Liver (tissue), 9 donors: Measurements from ENCODE around the gene TMEM164. TPM values are rescaled to one million over a fixed set of nuclear protein-coding genes. Genes with fewer than 3 reads are reported as not detected.

Source experiments
- DNase-seq: peaks from one replicate; pipeline ENCODE4 v3.0.0-alpha.2; 2017; ENCODE audit warnings: low spot score
- H3K27ac ChIP-seq, 2 donors: one replicate each; pipeline ENCODE4 v1.7.0; 2013; ENCODE audit warnings: inconsistent platforms in 2 of 2, low read length in 2 of 2, control low read depth in 1 of 2, low read depth in 1 of 2, mild to moderate bottlenecking in 1 of 2
- H3K27me3 ChIP-seq, 4 donors: one replicate each; pipeline versions ENCODE4 v1.6.1 to v1.7.0; 2013; ENCODE audit warnings: low read length in 3 of 4, inconsistent platforms in 1 of 4, mild to moderate bottlenecking in 1 of 4, moderate library complexity in 1 of 4; ENCODE audit not compliant: control insufficient read depth in 4 of 4, insufficient read depth in 4 of 4
- H3K36me3 ChIP-seq, 4 donors: one replicate each; pipeline versions ENCODE4 v1.6.1 to v1.7.0; 2013; ENCODE audit warnings: low read length in 3 of 4, mild to moderate bottlenecking in 3 of 4, low read depth in 1 of 4, moderate library complexity in 1 of 4; ENCODE audit not compliant: control insufficient read depth in 4 of 4, insufficient read depth in 3 of 4
- H3K4me1 ChIP-seq, 4 donors: one replicate each; pipeline versions ENCODE4 v1.6.1 to v1.7.0; 2013; ENCODE audit warnings: low read length in 3 of 4, mild to moderate bottlenecking in 3 of 4, moderate library complexity in 1 of 4; ENCODE audit not compliant: control insufficient read depth in 4 of 4, insufficient read depth in 4 of 4
- H3K4me3 ChIP-seq, 3 donors: one replicate each; pipeline versions ENCODE4 v1.6.1 to v1.7.0; 2013; ENCODE audit warnings: low read length in 3 of 3, control low read depth in 1 of 3, low read depth in 1 of 3, mild to moderate bottlenecking in 1 of 3
- H3K9ac ChIP-seq, 2 donors: one replicate each; pipeline ENCODE4 v1.7.0; 2013; ENCODE audit warnings: low read length in 2 of 2, mild to moderate bottlenecking in 2 of 2, moderate library complexity in 2 of 2, control low read depth in 1 of 2, low read depth in 1 of 2
- H3K9me3 ChIP-seq, 4 donors: one replicate each; pipeline versions ENCODE4 v1.6.1 to v1.7.0; 2013; ENCODE audit warnings: low read length in 3 of 4; ENCODE audit not compliant: control insufficient read depth in 4 of 4
- EGR1 ChIP-seq, 2 donors: IDR thresholded peaks; 2 replicates each; pipeline ENCODE4 v1.6.1; 2016 to 2018; ENCODE audit warnings: antibody characterized with exemption in 2 of 2, low read depth in 2 of 2
- FOXA1 ChIP-seq: IDR thresholded peaks from 2 replicates; pipeline ENCODE4 v1.6.1; 2016; ENCODE audit warnings: antibody characterized with exemption
- FOXA2 ChIP-seq: IDR thresholded peaks from 2 replicates; pipeline ENCODE4 v1.6.1; 2016; ENCODE audit warnings: antibody characterized with exemption
- GABPA ChIP-seq, 2 donors: IDR thresholded peaks in 1 of 2; conservative IDR thresholded peaks in 1 of 2; 2 replicates each; pipeline ENCODE4 v1.6.1; 2016; ENCODE audit warnings: antibody characterized with exemption in 2 of 2, mild to moderate bottlenecking in 1 of 2, moderate library complexity in 1 of 2
- HNF4G ChIP-seq: IDR thresholded peaks from 2 replicates; pipeline ENCODE4 v1.6.1; 2016; ENCODE audit warnings: antibody characterized with exemption
- NR2F2 ChIP-seq: IDR thresholded peaks from 2 replicates; pipeline ENCODE4 v1.6.1; 2016; ENCODE audit warnings: antibody characterized with exemption
- RXRA ChIP-seq, 2 donors: IDR thresholded peaks; 2 replicates each; pipeline ENCODE4 v1.6.1; 2017 to 2018; ENCODE audit warnings: antibody characterized with exemption in 2 of 2, mild to moderate bottlenecking in 1 of 2
- SP1 ChIP-seq: IDR thresholded peaks from 2 replicates; pipeline ENCODE4 v1.6.1; 2018; ENCODE audit warnings: antibody characterized with exemption, mild to moderate bottlenecking
- TAF1 ChIP-seq: conservative IDR thresholded peaks from 2 replicates; pipeline ENCODE4 v1.6.1; 2016; ENCODE audit warnings: antibody characterized with exemption, mild to moderate bottlenecking
- YY1 ChIP-seq: IDR thresholded peaks from 2 replicates; pipeline ENCODE4 v1.6.1; 2016; ENCODE audit warnings: antibody characterized with exemption, mild to moderate bottlenecking
- WGBS: extraction: QIAGEN DNeasy Blood & Tissue Kit; methylation state at CpG from one replicate; pipeline ENCODE4 v1.1.7; 2013; 5-methylcytosine and 5-hydroxymethylcytosine counted together
- polyA plus RNA-seq, 2 donors: library from polyadenylated mRNA; stranded (reverse) in 1 of 2; unstranded in 1 of 2; fragments of 200-250 nt in 1 of 2; fragments of >200 nt in 1 of 2; fragmentation: Nextera tagmentation in 1 of 2; extraction: Ambion mirVana in 1 of 2; gene quantifications; one replicate each; pipeline versions ENCODE4 v1.2.1 to v1.2.3, GENCODE V29; 2013 to 2015
- total RNA-seq, 2 donors: library from RNA; depleted of rRNA; stranded (reverse); fragments of >200 nt; gene quantifications; one replicate each; pipeline ENCODE4 v1.2.3, GENCODE V29; 2014
- TF ChIP-seq, protein P1 (sequence below): IDR thresholded peaks from 2 replicates; pipeline ENCODE4 v1.6.1; 2016; ENCODE audit warnings: antibody characterized with exemption, mild to moderate bottlenecking
- TF ChIP-seq, protein P2 (sequence below): IDR thresholded peaks from 2 replicates; pipeline ENCODE4 v1.6.1; 2016; ENCODE audit warnings: antibody characterized with exemption
- TF ChIP-seq, protein P3 (sequence below): IDR thresholded peaks from 2 replicates; pipeline ENCODE4 v1.6.1; 2016; ENCODE audit warnings: antibody characterized with exemption
- TF ChIP-seq, protein P4 (sequence below): fragments of 150-350 bp; IDR thresholded peaks from 2 replicates; pipeline ENCODE4 v1.5.1; 2017; ENCODE audit warnings: improper control_type of control experiment, low read depth, low read length; ENCODE audit not compliant: missing input control
- TF ChIP-seq, protein P5 (sequence below): IDR thresholded peaks from 2 replicates; pipeline ENCODE4 v1.6.1; 2016; ENCODE audit warnings: antibody characterized with exemption
- donor health status: healthy.
- donor health status: healthy.
- donor health status: healthy.
- donor health status: healthy.
- donor health status: healthy.

The TMEM164 gene
- total and polyA plus RNA-seq, 4 donors, result 0.40 to 8.5 (median 2.9) TPM

DNA sequence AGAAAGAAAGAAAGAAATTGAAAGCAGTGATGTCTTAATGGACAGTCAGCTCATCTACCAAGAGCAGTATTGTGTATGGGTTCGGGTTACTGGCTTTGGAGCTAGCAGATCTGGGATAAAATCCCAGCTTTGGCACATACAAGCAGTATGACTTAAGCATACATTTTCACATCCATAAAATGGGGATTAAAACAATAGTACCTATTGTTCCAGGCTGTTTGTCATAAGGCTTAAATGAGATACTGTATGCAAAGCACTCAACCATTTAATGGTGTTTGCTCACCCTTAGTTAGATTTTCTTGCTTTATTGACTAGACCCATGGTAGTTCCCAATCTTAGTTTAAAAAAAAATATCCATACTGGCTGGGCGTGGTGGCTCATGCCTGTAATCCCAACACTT lies 7.8 kb upstream of the TMEM164 start:
- H3K9ac ChIP-seq, result no peak overlapping the region
- TF ChIP-seq, protein P1, sequence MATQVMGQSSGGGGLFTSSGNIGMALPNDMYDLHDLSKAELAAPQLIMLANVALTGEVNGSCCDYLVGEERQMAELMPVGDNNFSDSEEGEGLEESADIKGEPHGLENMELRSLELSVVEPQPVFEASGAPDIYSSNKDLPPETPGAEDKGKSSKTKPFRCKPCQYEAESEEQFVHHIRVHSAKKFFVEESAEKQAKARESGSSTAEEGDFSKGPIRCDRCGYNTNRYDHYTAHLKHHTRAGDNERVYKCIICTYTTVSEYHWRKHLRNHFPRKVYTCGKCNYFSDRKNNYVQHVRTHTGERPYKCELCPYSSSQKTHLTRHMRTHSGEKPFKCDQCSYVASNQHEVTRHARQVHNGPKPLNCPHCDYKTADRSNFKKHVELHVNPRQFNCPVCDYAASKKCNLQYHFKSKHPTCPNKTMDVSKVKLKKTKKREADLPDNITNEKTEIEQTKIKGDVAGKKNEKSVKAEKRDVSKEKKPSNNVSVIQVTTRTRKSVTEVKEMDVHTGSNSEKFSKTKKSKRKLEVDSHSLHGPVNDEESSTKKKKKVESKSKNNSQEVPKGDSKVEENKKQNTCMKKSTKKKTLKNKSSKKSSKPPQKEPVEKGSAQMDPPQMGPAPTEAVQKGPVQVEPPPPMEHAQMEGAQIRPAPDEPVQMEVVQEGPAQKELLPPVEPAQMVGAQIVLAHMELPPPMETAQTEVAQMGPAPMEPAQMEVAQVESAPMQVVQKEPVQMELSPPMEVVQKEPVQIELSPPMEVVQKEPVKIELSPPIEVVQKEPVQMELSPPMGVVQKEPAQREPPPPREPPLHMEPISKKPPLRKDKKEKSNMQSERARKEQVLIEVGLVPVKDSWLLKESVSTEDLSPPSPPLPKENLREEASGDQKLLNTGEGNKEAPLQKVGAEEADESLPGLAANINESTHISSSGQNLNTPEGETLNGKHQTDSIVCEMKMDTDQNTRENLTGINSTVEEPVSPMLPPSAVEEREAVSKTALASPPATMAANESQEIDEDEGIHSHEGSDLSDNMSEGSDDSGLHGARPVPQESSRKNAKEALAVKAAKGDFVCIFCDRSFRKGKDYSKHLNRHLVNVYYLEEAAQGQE, result no peak
- TF ChIP-seq RXRA (IDR thresholded peaks at IDR 0.05) (no peak), GABPA (IDR thresholded peaks at IDR 0.05 in 1 of 2, conservative IDR thresholded peaks at IDR 0.05 in 1 of 2) (no peak), FOXA1 (no peak), TAF1 (no peak), YY1 (no peak), NR2F2 (no peak)
- TF ChIP-seq, protein P2, sequence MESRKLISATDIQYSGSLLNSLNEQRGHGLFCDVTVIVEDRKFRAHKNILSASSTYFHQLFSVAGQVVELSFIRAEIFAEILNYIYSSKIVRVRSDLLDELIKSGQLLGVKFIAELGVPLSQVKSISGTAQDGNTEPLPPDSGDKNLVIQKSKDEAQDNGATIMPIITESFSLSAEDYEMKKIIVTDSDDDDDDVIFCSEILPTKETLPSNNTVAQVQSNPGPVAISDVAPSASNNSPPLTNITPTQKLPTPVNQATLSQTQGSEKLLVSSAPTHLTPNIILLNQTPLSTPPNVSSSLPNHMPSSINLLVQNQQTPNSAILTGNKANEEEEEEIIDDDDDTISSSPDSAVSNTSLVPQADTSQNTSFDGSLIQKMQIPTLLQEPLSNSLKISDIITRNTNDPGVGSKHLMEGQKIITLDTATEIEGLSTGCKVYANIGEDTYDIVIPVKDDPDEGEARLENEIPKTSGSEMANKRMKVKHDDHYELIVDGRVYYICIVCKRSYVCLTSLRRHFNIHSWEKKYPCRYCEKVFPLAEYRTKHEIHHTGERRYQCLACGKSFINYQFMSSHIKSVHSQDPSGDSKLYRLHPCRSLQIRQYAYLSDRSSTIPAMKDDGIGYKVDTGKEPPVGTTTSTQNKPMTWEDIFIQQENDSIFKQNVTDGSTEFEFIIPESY, result no peak
- TF ChIP-seq, protein P3, sequence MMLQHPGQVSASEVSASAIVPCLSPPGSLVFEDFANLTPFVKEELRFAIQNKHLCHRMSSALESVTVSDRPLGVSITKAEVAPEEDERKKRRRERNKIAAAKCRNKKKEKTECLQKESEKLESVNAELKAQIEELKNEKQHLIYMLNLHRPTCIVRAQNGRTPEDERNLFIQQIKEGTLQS, result no peak
- TF ChIP-seq, protein P4, sequence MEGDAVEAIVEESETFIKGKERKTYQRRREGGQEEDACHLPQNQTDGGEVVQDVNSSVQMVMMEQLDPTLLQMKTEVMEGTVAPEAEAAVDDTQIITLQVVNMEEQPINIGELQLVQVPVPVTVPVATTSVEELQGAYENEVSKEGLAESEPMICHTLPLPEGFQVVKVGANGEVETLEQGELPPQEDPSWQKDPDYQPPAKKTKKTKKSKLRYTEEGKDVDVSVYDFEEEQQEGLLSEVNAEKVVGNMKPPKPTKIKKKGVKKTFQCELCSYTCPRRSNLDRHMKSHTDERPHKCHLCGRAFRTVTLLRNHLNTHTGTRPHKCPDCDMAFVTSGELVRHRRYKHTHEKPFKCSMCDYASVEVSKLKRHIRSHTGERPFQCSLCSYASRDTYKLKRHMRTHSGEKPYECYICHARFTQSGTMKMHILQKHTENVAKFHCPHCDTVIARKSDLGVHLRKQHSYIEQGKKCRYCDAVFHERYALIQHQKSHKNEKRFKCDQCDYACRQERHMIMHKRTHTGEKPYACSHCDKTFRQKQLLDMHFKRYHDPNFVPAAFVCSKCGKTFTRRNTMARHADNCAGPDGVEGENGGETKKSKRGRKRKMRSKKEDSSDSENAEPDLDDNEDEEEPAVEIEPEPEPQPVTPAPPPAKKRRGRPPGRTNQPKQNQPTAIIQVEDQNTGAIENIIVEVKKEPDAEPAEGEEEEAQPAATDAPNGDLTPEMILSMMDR, result no peak
- 97% methylated on average over 2 of the region's 2 CpGs for WGBS
- no peaks in the 10 kb centered on the region for H3K27me3 ChIP-seq
- H3K36me3 ChIP-seq, result no peaks in the 10 kb centered on the region
- H3K4me1 ChIP-seq, result no peaks in the 10 kb centered on the region
- no peak overlapping the region for H3K27ac ChIP-seq
- no peaks in the 10 kb centered on the region for H3K9me3 ChIP-seq
- DNase-seq, result no peak
- no peak overlapping the region for H3K4me3 ChIP-seq

DNA sequence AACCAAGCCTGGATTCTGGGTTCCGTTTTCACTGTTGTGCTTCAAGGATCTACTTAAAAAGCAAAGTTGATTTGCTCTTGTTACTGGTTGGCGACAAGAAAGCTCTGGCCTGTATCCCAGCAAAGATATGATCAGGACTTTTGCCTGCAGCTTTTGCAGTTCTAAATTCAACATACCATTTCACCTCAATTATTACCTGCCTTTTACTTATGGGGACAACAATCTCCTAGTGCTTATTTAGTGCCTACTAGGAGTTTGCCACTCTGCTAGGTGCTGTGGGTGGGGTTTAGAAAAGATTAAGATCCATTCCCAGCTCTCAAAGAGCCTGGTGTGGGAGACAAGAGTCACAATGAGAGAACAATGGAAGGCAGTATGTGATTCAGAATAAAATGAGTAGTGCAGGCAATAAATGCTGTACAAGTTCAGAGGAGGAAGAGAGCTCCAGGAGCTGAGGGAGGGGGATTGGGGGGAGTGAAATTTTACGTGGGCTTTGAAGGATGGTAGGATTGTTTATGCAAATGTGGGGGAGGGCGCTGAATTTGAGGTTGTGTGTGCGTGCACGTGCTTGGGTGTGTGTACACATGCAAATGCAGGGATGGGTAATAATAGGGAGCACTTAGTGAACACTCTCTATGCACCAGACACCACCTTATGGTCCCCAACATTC lies 5.0 kb upstream of the TMEM164 start:
- TF ChIP-seq FOXA2 (no peak), EGR1 (IDR thresholded peaks at IDR 0.05; ENCODE audit: low read depth in 2 of 2) (no peak), SP1 (no peak), YY1 (no peak), HNF4G (no peak)
- TF ChIP-seq, protein P2, result no peak
- TF ChIP-seq, protein P5, sequence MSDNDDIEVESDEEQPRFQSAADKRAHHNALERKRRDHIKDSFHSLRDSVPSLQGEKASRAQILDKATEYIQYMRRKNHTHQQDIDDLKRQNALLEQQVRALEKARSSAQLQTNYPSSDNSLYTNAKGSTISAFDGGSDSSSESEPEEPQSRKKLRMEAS, result no peak
- TF ChIP-seq, protein P3, result no peak
- TF ChIP-seq, protein P1, result no peak
- Histone ChIP-seq H3K27me3 (no peaks in the 10 kb centered on the region), H3K27ac (no peak overlapping the region), H3K4me1 (peaks cover 0 to 4% (median 0%) of the 10 kb centered on the region in 4 donors), H3K36me3 (no peaks in the 10 kb centered on the region), H3K9ac (no peak overlapping the region), H3K9me3 (no peaks in the 10 kb centered on the region), H3K4me3 (no peak overlapping the region)
- 62% methylated on average over 6 of the region's 6 CpGs for WGBS
- DNase-seq, result no peak
